Esophagus squamous epithelium (tissue), 4 donors: ENCODE data around the gene HSF5.

Experiments used
- CTCF ChIP-seq, 6 experiments: fragments of 450-650 bp in 4 of 6; fragments of 200-600 bp in 2 of 6; sonication (generic) in 2 of 6; IDR thresholded peaks; one replicate each; pipeline ENCODE4 v1.5.1; 2016 to 2019; ENCODE audit warnings: antibody characterized with exemption in 6 of 6, mild to moderate bottlenecking in 4 of 6, moderate library complexity in 4 of 6
- POLR2A ChIP-seq, 4 donors: fragments of 450-650 bp; IDR thresholded peaks; one replicate each; pipeline ENCODE4 v1.6.1; 2017; ENCODE audit warnings: antibody characterized with exemption in 4 of 4, mild to moderate bottlenecking in 4 of 4, moderate library complexity in 3 of 4

- TF ChIP-seq POLR2A (IDR thresholded peaks at IDR 0.05): no peak
- TF ChIP-seq CTCF (IDR thresholded peaks at IDR 0.05): no peak
Measured at GRCh38 chr17:58491510-58492045, 3.4 kb upstream of the HSF5 start.
